Loucy (cell line): ENCODE data around the gene ZNF648.

Source experiments
- H2AFZ ChIP-seq: fragments of 200-600 bp; sonication (generic); 2 replicates; pipeline ENCODE4 v1.6.0; 2016; ENCODE audit warnings: antibody characterized with exemption, mild to moderate bottlenecking, low read length, moderate library complexity
- H3F3A ChIP-seq: fragments of 200-600 bp; 2 replicates; pipeline ENCODE4 v1.6.0; 2016; ENCODE audit warnings: antibody characterized with exemption, low read depth, mild to moderate bottlenecking
- H3K27me3 ChIP-seq: fragments of 200-600 bp; sonication (generic); 2 replicates; pipeline ENCODE4 v1.6.1; 2014; ENCODE audit warnings: low read length, mild to moderate bottlenecking; ENCODE audit not compliant: insufficient read depth, poor library complexity, severe bottlenecking
- H3K36me3 ChIP-seq: fragments of 200-600 bp; sonication (generic); 2 replicates; pipeline ENCODE4 v1.6.1; 2016; ENCODE audit warnings: low read length; ENCODE audit not compliant: insufficient read depth
- H3K4me1 ChIP-seq: fragments of 200-600 bp; sonication (generic); 2 replicates; pipeline ENCODE4 v1.5.1; 2014; ENCODE audit warnings: low read length, mild to moderate bottlenecking; ENCODE audit not compliant: insufficient read depth, poor library complexity, severe bottlenecking
- H3K4me2 ChIP-seq: fragments of 200-600 bp; sonication (generic); 2 replicates; pipeline ENCODE4 v1.6.0; 2014; ENCODE audit warnings: antibody characterized with exemption, low read length, low read depth, mild to moderate bottlenecking; ENCODE audit not compliant: poor library complexity, severe bottlenecking
- H3K4me3 ChIP-seq: fragments of 200-600 bp; sonication (generic); 2 replicates; pipeline ENCODE4 v1.5.1; 2014; ENCODE audit warnings: low read length, mild to moderate bottlenecking, mixed read lengths; ENCODE audit not compliant: poor library complexity, severe bottlenecking
- H3K79me2 ChIP-seq: fragments of 200-600 bp; sonication (generic); 2 replicates; pipeline ENCODE4 v1.6.1; 2014; ENCODE audit warnings: low read length; ENCODE audit not compliant: insufficient read depth
- H3K9ac ChIP-seq: fragments of 200-600 bp; sonication (generic); 2 replicates; pipeline ENCODE4 v1.6.0; 2014; ENCODE audit warnings: mild to moderate bottlenecking, low read depth, low read length, moderate library complexity; ENCODE audit not compliant: poor library complexity, severe bottlenecking
- H3K9me2 ChIP-seq: fragments of 200-600 bp; sonication (generic); replicated peaks from 2 replicates; pipeline ENCODE4 v1.6.1; 2016; ENCODE audit warnings: low read depth, low read length, mixed read lengths
- H3K9me3 ChIP-seq: fragments of 200-600 bp; sonication (generic); 2 replicates; pipeline ENCODE4 v1.6.1; 2014; ENCODE audit warnings: mild to moderate bottlenecking, antibody characterized with exemption, low read length, low read depth; ENCODE audit not compliant: insufficient read depth
- H4K20me1 ChIP-seq: fragments of 200-600 bp; sonication (generic); 2 replicates; pipeline ENCODE4 v1.6.0; 2014; ENCODE audit warnings: antibody characterized with exemption, low read length, mild to moderate bottlenecking; ENCODE audit not compliant: insufficient read depth, poor library complexity, severe bottlenecking
- CTCF ChIP-seq: fragments of 200-600 bp; sonication (generic); conservative IDR thresholded peaks from 2 replicates; pipeline ENCODE4 v1.5.1; 2014; ENCODE audit warnings: mild to moderate bottlenecking, antibody characterized with exemption, low read length
- EZH2phosphoT487 ChIP-seq: fragments of 200-600 bp; IDR thresholded peaks from 2 replicates; pipeline ENCODE4 v1.6.1; 2018; ENCODE audit warnings: antibody characterized with exemption, mild to moderate bottlenecking, moderate library complexity, borderline replicate concordance

Gene ZNF648

DNA sequence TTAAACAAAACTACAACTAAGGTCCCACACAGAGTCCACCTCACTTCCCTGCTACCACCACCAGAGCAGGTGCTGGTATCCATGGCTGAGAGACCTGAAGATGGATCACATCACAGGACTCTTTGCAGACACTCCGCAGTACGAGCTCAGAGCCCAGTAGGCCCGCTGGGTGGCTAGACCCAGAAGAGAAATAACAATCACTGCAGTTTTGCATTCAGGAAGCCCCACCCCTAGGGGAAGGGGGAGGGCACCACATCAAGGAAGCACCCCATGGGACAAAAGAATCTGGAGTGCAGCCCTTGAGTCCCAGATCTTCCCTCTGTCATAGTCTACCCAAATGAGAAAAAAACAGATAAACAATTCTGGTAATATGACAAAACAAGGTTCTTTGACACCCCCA lies 56.9 kb downstream of the ZNF648 start:
- H3K79me2 ChIP-seq, result no peaks in the 10 kb centered on the region
- H3K36me3 ChIP-seq, result no peaks in the 10 kb centered on the region
- H4K20me1 ChIP-seq, result no peaks in the 10 kb centered on the region
- no peaks in the 10 kb centered on the region for H3K9me2 ChIP-seq
- no peak overlapping the region for H3K4me3 ChIP-seq
- no peak for TF ChIP-seq EZH2phosphoT487
- TF ChIP-seq CTCF, result no peak
- no peak overlapping the region for H3K9ac ChIP-seq
- H3K27me3 ChIP-seq, result no peaks in the 10 kb centered on the region
- no peaks in the 10 kb centered on the region for H3K9me3 ChIP-seq
- H3K4me1 ChIP-seq, result no peaks in the 10 kb centered on the region
- no peak overlapping the region for H3K4me2 ChIP-seq
- no peak overlapping the region for H2AFZ ChIP-seq
- H3F3A ChIP-seq, result no peaks in the 10 kb centered on the region
